Prostate gland (tissue), 2 donors: ENCODE results near the gene UGT1A10. TPM values are rescaled to one million over a fixed set of nuclear protein-coding genes. Genes with fewer than 3 reads are reported as not detected.

Experiments used
- DNase-seq: peaks from one replicate; pipeline ENCODE4 v3.0.0-alpha.2; 2019; ENCODE audit warnings: low spot score
- H3K27ac ChIP-seq, 2 donors: fragments of 200-600 bp; sonication (generic); 2 replicates each; pipeline ENCODE4 v1.5.1; 2017 to 2019
- H3K27me3 ChIP-seq: fragments of 200-600 bp; sonication (generic); replicated peaks from 2 replicates; pipeline ENCODE4 v1.5.1; 2019; ENCODE audit not compliant: insufficient read depth
- H3K36me3 ChIP-seq, 2 donors: fragments of 200-600 bp; sonication (generic); 1 replicate in 1 of 2; 2 replicates in 1 of 2; pipeline versions ENCODE4 v1.5.1 to v1.8.1; 2017 to 2019
- H3K4me1 ChIP-seq: fragments of 200-600 bp; sonication (generic); replicated peaks from 2 replicates; pipeline ENCODE4 v1.5.1; 2019
- H3K4me3 ChIP-seq, 2 donors: fragments of 200-600 bp; sonication (generic); 2 replicates each; pipeline ENCODE4 v1.5.1; 2017 to 2019
- H3K9me3 ChIP-seq: fragments of 200-600 bp; sonication (generic); 2 replicates; pipeline ENCODE4 v1.5.1; 2017
- POLR2A ChIP-seq: fragments of 450-650 bp; IDR thresholded peaks from one replicate; pipeline ENCODE4 v1.6.1; 2016; ENCODE audit warnings: antibody characterized with exemption, mild to moderate bottlenecking
- POLR2AphosphoS5 ChIP-seq: sonication (generic); formaldehyde crosslinking; IDR thresholded peaks from one replicate; pipeline ENCODE4 v1.6.1; 2017; ENCODE audit warnings: antibody characterized with exemption
- WGBS: methylation state at CpG from one replicate; pipeline ENCODE4 v1.1.5; 2018; 5-methylcytosine and 5-hydroxymethylcytosine counted together
- intact Hi-C: fragments of 100-400 bp; cut with DNase I; formaldehyde crosslinking; loops from one replicate; pipeline ENCODE4 v1.14.2; 2022
- total RNA-seq, 2 donors: library from RNA; depleted of rRNA; stranded (reverse); fragments of >200 nt; gene quantifications; one replicate each; pipeline ENCODE4 v1.1.0, GENCODE V29; 2016
- TF ChIP-seq, protein P1 (sequence below), 4 experiments: fragments of 200-600 bp in 2 of 4; fragments of 450-650 bp in 2 of 4; sonication (generic) in 2 of 4; IDR thresholded peaks; 1 replicate in 3 of 4; 2 replicates in 1 of 4; pipeline ENCODE4 v1.5.1; 2016 to 2019; ENCODE audit warnings: antibody characterized with exemption in 4 of 4, mild to moderate bottlenecking in 2 of 4, moderate library complexity in 2 of 4

UGT1A10 gene
- total RNA-seq, 2 donors from 2014 or later, result not detected

DNA sequence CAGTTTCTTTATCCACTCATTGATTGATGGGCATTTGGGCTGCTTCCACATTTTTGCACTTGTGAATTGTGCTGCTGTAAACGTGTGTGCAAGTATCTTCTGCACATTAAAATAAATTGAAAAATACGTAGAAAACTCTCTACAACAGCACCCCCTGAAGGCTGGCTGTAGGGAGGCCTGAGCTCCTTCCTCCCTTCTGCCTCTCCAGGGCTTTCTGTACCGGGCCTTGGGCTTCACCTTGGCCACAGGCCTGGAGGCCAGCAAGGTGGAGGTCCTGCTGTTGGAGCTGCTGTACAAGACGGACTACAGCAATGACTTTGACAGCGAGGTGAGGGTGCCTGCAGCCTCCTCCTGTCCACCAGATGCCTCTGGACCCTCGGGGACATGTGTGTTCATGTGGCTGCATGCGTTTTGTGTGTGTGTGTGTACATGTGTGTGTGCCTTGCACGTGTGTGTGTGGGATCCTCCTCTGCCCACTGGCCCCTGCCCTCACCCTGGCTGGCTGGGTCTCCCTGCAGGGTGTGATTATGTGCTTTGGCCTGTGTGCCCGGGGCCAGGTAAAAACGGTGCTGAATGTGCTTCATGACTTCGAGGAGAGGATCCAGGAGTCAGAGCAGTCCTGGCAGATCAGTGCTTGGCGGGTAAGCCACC, 171.1 kb downstream of the UGT1A10 start:
- H3K9me3 ChIP-seq, result no peaks in the 10 kb centered on the region
- H3K4me1 ChIP-seq, result no peaks in the 10 kb centered on the region
- intact Hi-C loops, result no loop called here
- no peak for DNase-seq
- H3K27ac ChIP-seq, result no peak overlapping the region
- no peaks in the 10 kb centered on the region for H3K27me3 ChIP-seq
- no peak overlapping the region for H3K4me3 ChIP-seq
- TF ChIP-seq, protein P1, sequence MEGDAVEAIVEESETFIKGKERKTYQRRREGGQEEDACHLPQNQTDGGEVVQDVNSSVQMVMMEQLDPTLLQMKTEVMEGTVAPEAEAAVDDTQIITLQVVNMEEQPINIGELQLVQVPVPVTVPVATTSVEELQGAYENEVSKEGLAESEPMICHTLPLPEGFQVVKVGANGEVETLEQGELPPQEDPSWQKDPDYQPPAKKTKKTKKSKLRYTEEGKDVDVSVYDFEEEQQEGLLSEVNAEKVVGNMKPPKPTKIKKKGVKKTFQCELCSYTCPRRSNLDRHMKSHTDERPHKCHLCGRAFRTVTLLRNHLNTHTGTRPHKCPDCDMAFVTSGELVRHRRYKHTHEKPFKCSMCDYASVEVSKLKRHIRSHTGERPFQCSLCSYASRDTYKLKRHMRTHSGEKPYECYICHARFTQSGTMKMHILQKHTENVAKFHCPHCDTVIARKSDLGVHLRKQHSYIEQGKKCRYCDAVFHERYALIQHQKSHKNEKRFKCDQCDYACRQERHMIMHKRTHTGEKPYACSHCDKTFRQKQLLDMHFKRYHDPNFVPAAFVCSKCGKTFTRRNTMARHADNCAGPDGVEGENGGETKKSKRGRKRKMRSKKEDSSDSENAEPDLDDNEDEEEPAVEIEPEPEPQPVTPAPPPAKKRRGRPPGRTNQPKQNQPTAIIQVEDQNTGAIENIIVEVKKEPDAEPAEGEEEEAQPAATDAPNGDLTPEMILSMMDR (IDR thresholded peaks at IDR 0.05), result no peak
- no peak for TF ChIP-seq POLR2AphosphoS5
- no peak for TF ChIP-seq POLR2A
- WGBS, result 78% methylated on average over 12 of the region's 12 CpGs
- H3K36me3 ChIP-seq, result no peaks in the 10 kb centered on the region

DNA sequence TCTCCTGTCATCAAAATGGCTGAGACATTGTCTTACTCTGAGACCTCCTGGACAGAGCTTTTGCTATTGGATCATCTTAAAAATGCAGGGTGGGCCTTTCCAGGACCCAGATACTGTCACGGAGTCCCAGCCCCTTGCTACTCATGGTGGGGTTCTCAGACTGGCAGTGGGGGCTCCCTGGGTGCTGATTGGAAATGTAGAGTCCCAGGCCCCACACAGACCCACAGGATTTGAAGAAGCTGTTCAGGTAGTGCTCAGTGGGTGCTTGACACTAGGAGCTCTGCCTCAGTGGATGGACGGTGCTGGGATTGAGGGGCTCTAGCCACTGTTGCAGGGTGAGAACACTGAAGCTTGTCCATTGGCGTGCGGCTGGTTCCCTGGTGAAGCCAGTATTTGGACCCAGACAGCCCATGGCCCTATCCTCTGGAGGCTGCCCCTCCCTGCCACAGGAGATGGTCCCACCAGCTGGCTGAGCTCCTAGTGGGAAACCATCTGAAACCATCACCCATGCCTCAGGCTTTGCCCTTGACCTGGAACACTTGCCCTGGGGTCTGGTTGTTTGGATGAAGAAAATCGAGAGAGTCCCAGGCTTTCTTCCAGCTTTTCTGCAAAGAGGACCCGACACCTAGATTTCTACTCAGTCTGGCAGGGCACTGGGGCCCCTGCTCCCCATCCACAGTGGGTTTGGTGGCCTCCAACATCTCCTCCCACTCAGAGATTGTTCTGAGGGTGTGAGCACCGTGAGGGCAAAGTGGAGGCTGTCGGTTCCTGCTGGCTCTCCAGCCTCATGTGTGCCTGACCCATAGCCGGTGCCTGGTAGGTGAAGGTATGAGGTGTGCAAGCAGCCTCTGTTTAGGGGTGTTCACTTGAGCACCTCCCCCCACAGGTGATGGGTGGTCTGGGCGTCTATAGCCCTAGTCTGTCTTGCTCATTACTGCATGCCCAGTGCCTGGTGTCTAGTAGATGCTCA, 172.0 kb downstream of the UGT1A10 start:
- TF ChIP-seq, protein P1 (IDR thresholded peaks at IDR 0.05), result no peak
- TF ChIP-seq POLR2A (no peak), POLR2AphosphoS5 (no peak)
- no peak for DNase-seq
- WGBS, result 75% methylated on average over 10 of the region's 10 CpGs
- intact Hi-C loops, result no loop called here
- H3K36me3 ChIP-seq, result no peaks in the 10 kb centered on the region
- H3K27ac ChIP-seq, result no peak overlapping the region
- H3K4me3 ChIP-seq, result no peak overlapping the region
- no peaks in the 10 kb centered on the region for H3K27me3 ChIP-seq
- H3K9me3 ChIP-seq, result no peaks in the 10 kb centered on the region
- H3K4me1 ChIP-seq, result no peaks in the 10 kb centered on the region

DNA sequence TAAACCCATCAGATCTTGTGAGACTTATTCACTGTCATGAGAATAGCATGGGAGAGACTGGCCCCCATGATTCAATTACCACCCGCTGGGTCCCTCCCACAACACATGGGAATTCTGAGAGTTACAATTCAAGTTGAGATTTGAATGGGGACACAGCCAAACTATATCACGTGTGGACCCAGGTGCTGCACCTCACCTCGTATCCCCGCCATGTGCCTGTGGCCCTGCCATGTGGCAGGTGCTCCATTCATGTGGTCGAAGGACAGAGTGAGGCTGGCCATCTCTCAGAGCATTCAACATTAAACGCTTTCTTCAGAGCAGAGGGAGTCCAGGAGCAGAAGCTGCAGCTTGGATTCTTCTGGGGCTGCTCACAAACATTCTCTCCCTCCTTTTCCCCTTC, 174.1 kb downstream of the UGT1A10 start:
- H3K36me3 ChIP-seq, result no peaks in the 10 kb centered on the region
- H3K9me3 ChIP-seq, result no peaks in the 10 kb centered on the region
- TF ChIP-seq POLR2AphosphoS5 (no peak), POLR2A (no peak)
- TF ChIP-seq, protein P1 (IDR thresholded peaks at IDR 0.05), result no peak
- no peaks in the 10 kb centered on the region for H3K4me1 ChIP-seq
- no peak overlapping the region for H3K27ac ChIP-seq
- DNase-seq, result no peak
- intact Hi-C loops, result no loop called here
- H3K27me3 ChIP-seq, result no peaks in the 10 kb centered on the region
- H3K4me3 ChIP-seq, result no peak overlapping the region
- WGBS, result 88% methylated on average over 6 of the region's 6 CpGs

DNA sequence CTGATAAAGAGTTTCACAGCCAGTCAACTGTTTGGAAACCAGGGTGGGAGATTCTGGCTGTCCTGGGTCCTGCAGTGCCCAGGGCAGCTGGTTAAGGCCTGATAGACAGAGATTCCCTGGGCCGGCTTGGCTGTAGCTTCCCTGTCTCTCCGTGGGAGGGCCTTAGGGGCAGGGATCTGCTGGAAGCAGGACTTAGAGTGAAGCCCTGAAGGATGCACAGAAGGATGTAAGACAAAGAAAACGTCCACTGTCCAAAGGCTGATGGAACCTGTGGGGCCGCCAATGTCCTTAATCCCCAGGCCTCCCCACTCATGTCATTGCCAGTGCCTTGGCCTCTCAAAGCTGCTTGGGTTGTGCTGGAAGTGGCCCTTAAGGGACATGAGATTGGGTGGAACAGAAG, 174.8 kb downstream of the UGT1A10 start:
- no peaks in the 10 kb centered on the region for H3K36me3 ChIP-seq
- H3K4me1 ChIP-seq, result no peaks in the 10 kb centered on the region
- TF ChIP-seq, protein P1 (IDR thresholded peaks at IDR 0.05), result no peak
- TF ChIP-seq POLR2A (no peak), POLR2AphosphoS5 (no peak)
- H3K27ac ChIP-seq, result no peak overlapping the region
- H3K4me3 ChIP-seq, result no peak overlapping the region
- no peaks in the 10 kb centered on the region for H3K9me3 ChIP-seq
- H3K27me3 ChIP-seq, result no peaks in the 10 kb centered on the region
- intact Hi-C loops, result no loop called here
- no peak for DNase-seq
- WGBS, result 86% methylated on average over 4 of the region's 4 CpGs
